HG02840 (cell line): ENCODE data around the gene S100A6.

ENCODE experiments used
- ATAC-seq: cut with Tn5 transposase; IDR thresholded peaks from one replicate; pipeline ENCODE4 v1.9.1; 2021; ENCODE audit warnings: mild to moderate bottlenecking, moderate library complexity, moderate number of reproducible peaks; ENCODE audit not compliant: unreplicated experiment, low FRiP score

Gene S100A6

DNA sequence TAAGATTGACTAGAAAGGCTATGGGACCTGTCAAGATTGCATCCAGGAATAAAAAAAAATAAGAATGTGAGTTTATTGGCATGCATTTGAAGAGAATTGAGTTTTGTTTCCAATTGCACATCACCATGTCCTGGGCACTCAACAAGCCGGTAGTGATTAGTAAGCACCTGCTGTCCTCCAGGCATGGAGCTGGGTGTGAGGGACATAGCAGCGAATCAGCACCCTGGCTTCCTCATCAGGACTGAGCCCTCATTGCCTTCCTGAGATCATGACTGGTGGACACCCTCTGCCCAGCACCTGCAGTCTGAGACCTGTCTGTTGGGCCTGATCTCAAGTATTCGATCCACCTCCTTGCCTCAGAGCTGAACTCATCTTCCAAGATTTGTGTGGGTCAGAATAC, 26.8 kb downstream of the S100A6 start:
- ATAC-seq, result no peak

- ATAC-seq, result no peak
Observed at GRCh38 chr1:153507926-153508583, 27.7 kb downstream of the S100A6 start.

DNA sequence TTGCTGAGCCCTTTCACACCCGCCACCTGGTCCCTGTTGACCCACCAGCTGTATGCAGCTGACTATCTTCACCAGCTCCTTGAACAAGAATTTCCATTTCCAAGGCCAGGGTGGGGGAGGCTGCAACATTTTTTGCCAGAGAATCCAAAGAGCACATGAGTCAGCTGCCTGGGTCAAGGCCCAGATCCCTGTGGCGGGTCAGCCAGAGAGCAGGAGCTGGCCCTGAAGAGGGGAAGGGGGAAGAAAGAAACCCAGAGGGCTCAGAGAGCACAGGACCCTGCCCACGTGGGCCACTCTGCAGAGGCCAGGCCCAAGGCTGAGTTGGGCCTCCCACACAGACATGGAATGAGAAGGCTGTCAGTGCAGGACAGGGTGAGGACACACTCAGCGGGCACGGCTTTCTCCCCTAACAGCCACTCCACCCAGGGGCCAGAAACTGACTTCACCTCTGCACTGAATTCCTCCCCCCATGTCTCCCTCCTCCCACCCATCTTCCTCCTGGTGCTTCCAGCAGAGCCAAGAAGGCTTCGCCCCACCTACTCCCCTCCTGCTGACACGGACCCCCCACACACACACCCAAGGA, 28.9 kb downstream of the S100A6 start:
- ATAC-seq, result no peak

- no peak for ATAC-seq
Observed at GRCh38 chr1:153506386-153506785, 29.4 kb downstream of the S100A6 start.

- ATAC-seq, result no peak
Observed at GRCh38 chr1:153505576-153505975, 30.2 kb downstream of the S100A6 start.

DNA sequence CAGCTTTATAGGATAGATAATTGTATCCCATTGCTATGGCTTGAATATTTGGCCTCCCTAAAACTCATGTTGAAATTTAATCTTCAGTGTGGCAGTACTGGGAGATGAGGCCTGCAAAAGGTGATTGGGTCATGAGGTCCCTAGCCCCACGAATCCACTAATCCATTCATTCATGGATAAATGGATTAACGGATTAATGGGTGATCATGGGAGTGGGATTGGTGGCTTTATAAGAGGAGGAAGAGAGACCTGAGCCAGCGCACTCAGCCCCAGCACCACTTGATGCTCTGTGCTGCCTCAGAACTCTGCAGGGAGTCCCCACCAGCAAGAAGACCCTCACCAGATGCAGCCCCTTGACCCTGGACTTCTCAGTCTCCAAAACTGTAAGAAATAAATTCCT, 32.0 kb downstream of the S100A6 start:
- ATAC-seq, result no peak

GRCh38 chr1:153498746-153499145, 37.0 kb downstream of the S100A6 start:
- no peak for ATAC-seq

DNA sequence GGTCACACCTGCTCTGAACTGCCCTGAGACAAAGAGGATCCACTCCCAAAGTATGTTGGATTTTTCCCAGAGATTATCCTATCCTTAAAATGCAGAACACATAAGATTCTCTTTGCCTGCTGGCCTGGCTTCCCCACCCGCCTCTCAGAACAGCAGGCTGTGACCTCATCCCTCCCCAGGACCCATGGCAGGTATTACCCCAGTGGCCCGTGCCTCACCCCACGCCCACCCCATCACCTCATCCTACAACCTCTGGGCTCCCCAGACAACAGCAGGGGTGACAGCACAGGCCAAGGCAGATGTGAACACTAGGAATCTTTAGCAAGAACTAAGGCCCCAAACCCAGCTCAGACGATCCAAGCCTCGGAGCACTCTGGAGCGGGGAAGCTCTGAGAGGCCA, 40.3 kb downstream of the S100A6 start:
- ATAC-seq, result no peak

- no peak for ATAC-seq
Observed at GRCh38 chr1:153494976-153495535, 40.7 kb downstream of the S100A6 start.

DNA sequence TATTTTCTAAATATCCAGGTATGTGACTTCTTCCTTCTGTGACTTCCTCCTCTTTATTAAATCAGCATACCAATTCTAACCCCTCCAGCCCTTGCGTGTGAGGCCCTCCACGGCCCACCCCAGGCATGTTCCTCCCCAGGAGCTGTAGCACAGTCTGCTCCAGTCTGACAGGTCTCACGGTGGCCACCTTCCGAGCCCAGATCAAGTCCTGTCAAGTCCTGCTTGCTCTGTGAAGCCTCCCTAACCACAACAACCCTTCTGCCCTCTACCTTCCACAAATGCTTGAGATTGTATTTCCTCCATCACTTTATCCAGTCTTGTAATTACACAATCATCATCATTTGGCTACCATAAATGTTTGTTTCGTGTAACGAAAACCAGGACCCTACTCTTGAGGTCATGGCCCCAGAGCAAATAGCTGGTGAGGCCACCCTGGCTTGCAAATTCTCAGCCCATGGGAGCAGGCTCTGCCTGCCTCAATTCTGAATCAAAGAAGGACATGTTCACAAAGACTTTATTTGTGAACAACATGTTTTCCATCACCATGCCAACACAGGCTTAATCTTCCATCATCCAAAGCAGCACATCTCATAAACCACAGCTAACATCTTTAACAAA, 42.3 kb downstream of the S100A6 start:
- no peak for ATAC-seq

GRCh38 chr1:153490272-153491051, 45.3 kb downstream of the S100A6 start:
- no peak for ATAC-seq

GRCh38 chr1:153488731-153489130, 47.1 kb downstream of the S100A6 start:
- no peak for ATAC-seq

DNA sequence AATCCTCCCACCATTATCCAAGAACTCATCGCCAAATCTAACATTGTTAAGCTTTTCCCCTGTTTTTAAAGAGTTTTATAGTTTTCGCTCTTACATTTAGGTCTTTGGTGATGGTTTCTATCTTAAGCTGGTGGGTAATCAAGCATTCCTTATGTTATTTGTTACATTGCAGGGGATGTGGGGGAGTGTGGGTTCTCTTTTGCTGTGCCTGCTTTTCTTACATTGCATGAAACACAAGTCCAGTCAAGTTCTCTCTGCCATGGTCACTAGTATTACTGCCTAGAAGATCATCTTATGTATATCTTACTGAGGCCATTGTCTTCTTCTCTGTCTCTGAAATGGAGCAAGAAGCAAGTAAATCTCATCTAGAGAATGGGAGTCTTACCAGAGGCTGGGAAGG, 48.1 kb downstream of the S100A6 start:
- ATAC-seq, result no peak

GRCh38 chr1:153485863-153486262, 49.9 kb downstream of the S100A6 start:
- ATAC-seq, result no peak
